GM04504 (cell line): ENCODE data around the gene TMSB15C.

Source experiments
- DNase-seq: peaks from one replicate; pipeline ENCODE4 v3.0.0-alpha.2; 2012; ENCODE audit warnings: low read depth

TMSB15C gene

DNA sequence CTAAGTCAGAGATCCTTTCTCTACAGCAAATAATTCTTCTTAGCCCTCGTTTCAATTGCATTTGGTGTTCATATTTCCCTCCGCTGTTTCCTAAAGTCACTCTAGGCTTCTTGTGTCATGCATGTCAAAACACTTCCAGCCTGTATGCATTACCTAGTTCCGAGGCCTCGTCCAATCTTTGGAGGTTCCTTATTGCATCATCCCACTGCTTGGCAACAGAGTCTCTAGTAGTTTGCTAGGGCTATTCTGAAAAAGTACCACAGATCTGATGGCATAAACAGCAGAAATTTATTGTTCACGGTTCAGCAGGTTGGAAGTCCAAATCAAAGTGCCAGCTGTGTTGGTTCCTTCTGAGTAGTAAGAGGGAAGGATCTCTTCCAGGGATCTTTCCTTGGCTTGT lies 30.4 kb downstream of the TMSB15C start:
- no peak for DNase-seq

GRCh38 chrX:104041003-104041402 lies 35.0 kb downstream of the TMSB15C start:
- no peak for DNase-seq

GRCh38 chrX:104039689-104040505 lies 36.1 kb downstream of the TMSB15C start, which contains the start of gene H2BW2:
Gene H2BW2, plus strand, starts transcription at chrX:104039956. Its CDS starts 39 bp downstream, at chrX:104039995.
- DNase-seq = no peak
